GM12878 (cell line): ENCODE measurements around the gene CDH2. TPM values are rescaled to one million over a fixed set of nuclear protein-coding genes. Genes with fewer than 3 reads are reported as not detected.

Source experiments
- ATF7 ChIP-seq: fragments of 450-650 bp; IDR thresholded peaks from 2 replicates; pipeline ENCODE4 v1.6.1; 2016; ENCODE audit warnings: low read depth, mild to moderate bottlenecking
- EP300 ChIP-seq, 2 experiments: fragments of 150-350 bp in 1 of 2; IDR thresholded peaks; 2 replicates each; pipeline ENCODE4 v1.6.1; 2011 to 2012; ENCODE audit warnings: low read depth in 2 of 2, low read length in 2 of 2, borderline replicate concordance in 1 of 2, improper control_type of control experiment in 1 of 2, inconsistent platforms in 1 of 2; ENCODE audit not compliant: control insufficient read depth in 1 of 2
- MLLT1 ChIP-seq: fragments of 450-650 bp; IDR thresholded peaks from 2 replicates; pipeline ENCODE4 v1.6.1; 2016; ENCODE audit warnings: mild to moderate bottlenecking
- NFYA ChIP-seq: IDR thresholded peaks from 2 replicates; pipeline ENCODE4 v1.6.1; 2011; ENCODE audit warnings: low read depth, mild to moderate bottlenecking, low read length, improper control_type of control experiment, borderline replicate concordance
- STAT1 ChIP-seq: fragments of 450-650 bp; conservative IDR thresholded peaks from 2 replicates; pipeline ENCODE4 v1.6.1; 2014; ENCODE audit warnings: antibody characterized with exemption, mild to moderate bottlenecking
- SUPT20H ChIP-seq: IDR thresholded peaks from 2 replicates; pipeline ENCODE4 v1.6.1; 2011; ENCODE audit warnings: low read depth, mild to moderate bottlenecking, low read length, moderate library complexity, borderline replicate concordance; ENCODE audit not compliant: control insufficient read depth
- polyA plus RNA-seq, 11 experiments: library from polyadenylated mRNA; depleted of rRNA in 4 of 11; unstranded in 6 of 11; stranded (reverse) in 5 of 11; fragments of >200 nt; fragmentation: Nextera tagmentation in 4 of 11; fragmentation: Illumina TruSeq in 1 of 11; extraction: Ambion mirVana in 4 of 11; extraction: Trizol in 1 of 11; gene quantifications; 1 replicate in 1 of 11; 2 replicates in 10 of 11; pipeline versions ENCODE4 v1.2.1 to v1.2.3, GENCODE V29; 2011 to 2016; ENCODE audit warnings: inconsistent platforms in 2 of 11, missing spikeins in 2 of 11, low read depth in 1 of 11
- total RNA-seq, 4 experiments: library from RNA; depleted of rRNA in 3 of 4; stranded (reverse); fragments of >200 nt in 3 of 4; fragmentation: Illumina TruSeq in 1 of 4; extraction: Trizol in 1 of 4; gene quantifications; 2 replicates each; pipeline versions ENCODE4 v1.2.1 to v1.2.3, GENCODE V29; 2013 to 2021

The CDH2 gene
- total and polyA plus RNA-seq, 10 of the 15 experiments (the other 5 are each of a cell fraction or from before 2014, with no cell fraction given) = 0.01 to 0.25 (median 0.06) TPM; not detected in 4

GRCh38 chr18:27901424-27902226 lies 275.3 kb downstream of the CDH2 start (continued):
- no peak for TF ChIP-seq SUPT20H
- TF ChIP-seq MLLT1 = no peak
- TF ChIP-seq EP300 (IDR thresholded peaks at IDR 0.05; ENCODE audit: borderline replicate concordance in 1 of 2, control insufficient read depth in 1 of 2, low read depth in 2 of 2, low read length in 2 of 2) = no peak
- TF ChIP-seq ATF7 = no peak
- TF ChIP-seq STAT1 = no peak
- no peak for TF ChIP-seq NFYA
